Measurements from ENCODE around the gene MADD. TPM values are rescaled to one million over a fixed set of nuclear protein-coding genes. Genes with fewer than 3 reads are reported as not detected.

The MADD gene
- total RNA-seq, 1 donor from 2014 or later: 50.1 TPM

GRCh38 chr11:47329431-47329986 is 59.6 kb downstream of the MADD start:
- Histone ChIP-seq H3K27me3 (no peaks in the 10 kb centered on the region), H3K27ac (no peak overlapping the region), H3K4me1 (no peaks in the 10 kb centered on the region), H3K4me3 (no peak overlapping the region), H3K9me3 (no peaks in the 10 kb centered on the region), H3K36me3 (peaks cover 46% of the 10 kb centered on the region)
- DNase-seq (no peak), ATAC-seq (no peak)
- TF ChIP-seq CTCF (IDR thresholded peaks at IDR 0.05): no peak
- intact Hi-C loops (cut with DNase I): no loop called here

- DNase-seq: no peak
- no peak for TF ChIP-seq CTCF (IDR thresholded peaks at IDR 0.05)
Observed at GRCh38 chr11:47329987-47330931, 60.3 kb downstream of the MADD start.

GRCh38 chr11:47331454-47332302 is 61.7 kb downstream of the MADD start:
- ATAC-seq (no peak), DNase-seq (no peak)
- no peak overlapping the region for H3K27ac ChIP-seq
- no peak overlapping the region for H3K4me3 ChIP-seq
- H3K36me3 ChIP-seq: peaks cover 38% of the 10 kb centered on the region
- no peaks in the 10 kb centered on the region for H3K9me3 ChIP-seq
- H3K27me3 ChIP-seq: no peaks in the 10 kb centered on the region
- H3K4me1 ChIP-seq: no peaks in the 10 kb centered on the region
- no peak for TF ChIP-seq CTCF (IDR thresholded peaks at IDR 0.05)
- intact Hi-C loops (cut with DNase I): no loop called here

More at GRCh38 chr11:47329987-47330931, 60.3 kb downstream of the MADD start:
- no peak for ATAC-seq
- intact Hi-C loops (cut with DNase I): no loop called here
- no peaks in the 10 kb centered on the region for H3K4me1 ChIP-seq
- no peak overlapping the region for H3K4me3 ChIP-seq
- H3K36me3 ChIP-seq: peaks cover 46% of the 10 kb centered on the region
- no peaks in the 10 kb centered on the region for H3K9me3 ChIP-seq
- no peak overlapping the region for H3K27ac ChIP-seq
- H3K27me3 ChIP-seq: no peaks in the 10 kb centered on the region

- Histone ChIP-seq H3K27ac (no peak overlapping the region), H3K4me1 (no peaks in the 10 kb centered on the region), H3K36me3 (peaks cover 31% of the 10 kb centered on the region), H3K4me3 (no peak overlapping the region), H3K9me3 (no peaks in the 10 kb centered on the region), H3K27me3 (no peaks in the 10 kb centered on the region)
- ATAC-seq: no peak
- no peak for TF ChIP-seq CTCF (IDR thresholded peaks at IDR 0.05)
- intact Hi-C loops (cut with DNase I): no loop called here
- DNase-seq: no peak
Observed at GRCh38 chr11:47332303-47332711, 62.4 kb downstream of the MADD start.

- H3K27ac ChIP-seq: no peak overlapping the region
- H3K36me3 ChIP-seq: peaks cover 25% of the 10 kb centered on the region
- DNase-seq (no peak), ATAC-seq (no peak)
- TF ChIP-seq CTCF (IDR thresholded peaks at IDR 0.05): no peak
- no peaks in the 10 kb centered on the region for H3K27me3 ChIP-seq
- no peaks in the 10 kb centered on the region for H3K4me1 ChIP-seq
- no peak overlapping the region for H3K4me3 ChIP-seq
- H3K9me3 ChIP-seq: no peaks in the 10 kb centered on the region
- intact Hi-C loops (cut with DNase I): no loop called here
Observed at GRCh38 chr11:47332791-47333525, 63.0 kb downstream of the MADD start.

Measured in upper lobe of right lung (tissue), 1 donor.